ENCODE data around the gene PTK6. TPM values are rescaled to one million over a fixed set of nuclear protein-coding genes. Genes with fewer than 3 reads are reported as not detected.

Gene PTK6
- total and polyA plus RNA-seq, 5 donors from 2014 or later: 0.15 to 0.21 (median 0.19) TPM; not detected in 1

DNA sequence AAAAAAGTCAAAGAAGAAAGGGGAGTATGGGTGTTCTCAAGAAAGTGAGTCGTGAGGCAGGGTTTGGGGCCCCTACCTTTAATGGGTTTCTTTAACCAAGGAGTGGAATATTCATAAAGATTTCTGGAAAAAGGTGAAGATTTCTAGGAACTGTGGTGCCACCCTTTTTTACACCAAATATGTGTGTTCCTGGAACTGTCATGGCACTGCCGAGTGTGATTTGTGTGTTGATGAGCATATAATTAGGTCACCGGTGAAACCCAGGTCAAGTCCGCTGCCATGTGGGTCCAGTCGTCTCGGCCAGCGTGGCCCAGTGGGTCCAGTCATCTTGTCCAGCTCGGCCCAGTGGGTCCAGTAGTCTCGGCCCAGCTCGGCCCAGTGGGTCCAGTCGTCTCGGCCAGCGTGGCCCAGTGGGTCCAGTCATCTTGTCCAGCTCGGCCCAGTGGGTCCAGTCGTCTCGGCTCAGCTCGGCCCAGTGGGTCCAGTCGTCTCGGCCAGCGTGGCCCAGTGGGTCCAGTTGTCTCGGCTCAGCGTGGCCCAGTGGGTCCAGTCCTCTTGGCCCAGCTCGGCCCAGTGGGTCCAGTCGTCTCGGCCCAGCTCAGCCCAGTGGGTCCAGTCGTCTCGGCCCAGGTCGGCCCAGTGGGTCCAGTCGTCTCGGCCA is 30.0 kb downstream of the PTK6 start:
- peaks cover 15% of the 10 kb centered on the region for H3K27me3 Mint-ChIP-seq
- Histone ChIP-seq H3K36me3 (ENCODE audit: control insufficient read depth, insufficient read depth, low read length) (no peaks in the 10 kb centered on the region), H3K27me3 (ENCODE audit: control insufficient read depth, insufficient read depth, low read length) (no peaks in the 10 kb centered on the region), H3K4me3 (ENCODE audit: low read depth, low read length) (no peak overlapping the region), H3K4me1 (ENCODE audit: control insufficient read depth, insufficient read depth, low read length, poor library complexity, severe bottlenecking) (no peaks in the 10 kb centered on the region), H3K27ac (ENCODE audit: insufficient read depth, low read length, poor library complexity, severe bottlenecking) (no peak overlapping the region), H3K9me3 (ENCODE audit: control insufficient read depth in 2 of 2, low read length in 2 of 2) (peaks cover 4 to 12% of the 10 kb centered on the region in 2 experiments)
- H3K4me1 Mint-ChIP-seq: no peaks in the 10 kb centered on the region
- ATAC-seq (ENCODE audit: low read depth in 2 of 2) (no peak), DNase-seq (peak in 1 of 3 donors; percentile 34)
- no peak overlapping the region for H3K27ac Mint-ChIP-seq
- peak overlapping the region in 1 of 4 donors; percentile 21 for H3K4me3 Mint-ChIP-seq
- peaks cover 3% of the 10 kb centered on the region for H3K36me3 Mint-ChIP-seq
- peaks cover 0 to 15% (median 5%) of the 10 kb centered on the region in 7 donors for H3K9me3 Mint-ChIP-seq

- DNase-seq: no peak
- Histone ChIP-seq H3K36me3 (ENCODE audit: control insufficient read depth, insufficient read depth, low read length) (no peaks in the 10 kb centered on the region), H3K4me1 (ENCODE audit: control insufficient read depth, insufficient read depth, low read length, poor library complexity, severe bottlenecking) (no peaks in the 10 kb centered on the region), H3K27me3 (ENCODE audit: control insufficient read depth, insufficient read depth, low read length) (no peaks in the 10 kb centered on the region), H3K9me3 (ENCODE audit: control insufficient read depth in 2 of 2, low read length in 2 of 2) (peaks cover 4 to 12% of the 10 kb centered on the region in 2 experiments), H3K27ac (ENCODE audit: insufficient read depth, low read length, poor library complexity, severe bottlenecking) (no peak overlapping the region), H3K4me3 (ENCODE audit: low read depth, low read length) (no peak overlapping the region)
- peaks cover 15% of the 10 kb centered on the region for H3K27me3 Mint-ChIP-seq
- H3K4me1 Mint-ChIP-seq: peaks cover 0 to 2% (median 0%) of the 10 kb centered on the region in 4 donors
- no peak for ATAC-seq (ENCODE audit: low read depth in 2 of 2)
- peaks cover 3% of the 10 kb centered on the region for H3K36me3 Mint-ChIP-seq
- H3K4me3 Mint-ChIP-seq: no peak overlapping the region
- no peak overlapping the region for H3K27ac Mint-ChIP-seq
- H3K9me3 Mint-ChIP-seq: peaks cover 0 to 15% (median 5%) of the 10 kb centered on the region in 7 donors
These were observed 31.5 kb downstream of the PTK6 start for GRCh38 chr20:63505723-63506122.

GRCh38 chr20:63505281-63505680 is 31.9 kb downstream of the PTK6 start:
- peaks cover 0 to 15% (median 5%) of the 10 kb centered on the region in 7 donors for H3K9me3 Mint-ChIP-seq
- no peaks in the 10 kb centered on the region for H3K27me3 ChIP-seq (ENCODE audit: control insufficient read depth, insufficient read depth, low read length)

GRCh38 chr20:63504642-63505041 is 32.5 kb downstream of the PTK6 start:
- ATAC-seq (ENCODE audit: low read depth in 2 of 2): no peak
- H3K27me3 ChIP-seq (ENCODE audit: control insufficient read depth, insufficient read depth, low read length): no peaks in the 10 kb centered on the region
- Mint-ChIP-seq H3K4me3 (no peak overlapping the region), H3K27ac (no peak overlapping the region), H3K27me3 (peaks cover 15% of the 10 kb centered on the region), H3K9me3 (peaks cover 0 to 15% (median 5%) of the 10 kb centered on the region in 7 donors), H3K4me1 (peaks cover 0 to 2% (median 0%) of the 10 kb centered on the region in 4 donors), H3K36me3 (peaks cover 3% of the 10 kb centered on the region)
- no peak for DNase-seq
- peaks cover under 1% of the 10 kb centered on the region for H3K4me1 ChIP-seq (ENCODE audit: control insufficient read depth, insufficient read depth, low read length, poor library complexity, severe bottlenecking)
- H3K9me3 ChIP-seq (ENCODE audit: control insufficient read depth in 2 of 2, low read length in 2 of 2): peaks cover 4 to 12% of the 10 kb centered on the region in 2 experiments
- H3K36me3 ChIP-seq (ENCODE audit: control insufficient read depth, insufficient read depth, low read length): no peaks in the 10 kb centered on the region
- H3K4me3 ChIP-seq (ENCODE audit: low read depth, low read length): no peak overlapping the region
- H3K27ac ChIP-seq (ENCODE audit: insufficient read depth, low read length, poor library complexity, severe bottlenecking): no peak overlapping the region

More at GRCh38 chr20:63505281-63505680, 31.9 kb downstream of the PTK6 start:
- no peak overlapping the region for H3K4me3 ChIP-seq (ENCODE audit: low read depth, low read length)
- Mint-ChIP-seq H3K27ac (peak overlapping the region in 1 of 3 donors; percentile 14), H3K27me3 (peaks cover 15% of the 10 kb centered on the region), H3K4me3 (no peak overlapping the region), H3K4me1 (peaks cover 0 to 2% (median 0%) of the 10 kb centered on the region in 4 donors), H3K36me3 (peaks cover 3% of the 10 kb centered on the region)
- H3K9me3 ChIP-seq (ENCODE audit: control insufficient read depth in 2 of 2, low read length in 2 of 2): peaks cover 4 to 12% of the 10 kb centered on the region in 2 experiments
- no peak for DNase-seq
- H3K4me1 ChIP-seq (ENCODE audit: control insufficient read depth, insufficient read depth, low read length, poor library complexity, severe bottlenecking): no peaks in the 10 kb centered on the region
- no peak overlapping the region for H3K27ac ChIP-seq (ENCODE audit: insufficient read depth, low read length, poor library complexity, severe bottlenecking)
- ATAC-seq (ENCODE audit: low read depth in 2 of 2): no peak
- no peaks in the 10 kb centered on the region for H3K36me3 ChIP-seq (ENCODE audit: control insufficient read depth, insufficient read depth, low read length)

DNA sequence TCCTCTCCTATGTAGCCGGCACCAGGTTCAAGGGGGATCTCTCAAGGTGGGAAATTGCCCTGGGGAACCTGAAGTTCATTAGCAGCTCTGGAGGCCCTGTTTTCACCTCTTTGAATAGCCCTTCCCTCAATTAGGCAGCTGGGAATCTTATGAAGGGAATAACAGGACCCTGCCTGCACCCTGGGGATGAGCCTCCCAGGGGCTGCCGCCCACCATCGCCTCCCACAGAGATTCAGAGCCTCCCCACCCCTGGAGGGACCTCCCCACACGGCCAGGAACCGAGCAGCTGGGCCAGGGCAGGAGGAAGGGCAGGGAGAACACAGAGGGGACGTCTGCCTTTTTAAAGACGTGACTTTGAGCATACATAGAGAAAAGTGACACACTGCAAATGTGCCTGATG is 33.7 kb downstream of the PTK6 start:
- no peak overlapping the region for H3K4me3 Mint-ChIP-seq
- H3K4me1 ChIP-seq (ENCODE audit: control insufficient read depth, insufficient read depth, low read length, poor library complexity, severe bottlenecking): peaks cover 6% of the 10 kb centered on the region
- H3K27me3 Mint-ChIP-seq: peaks cover 15% of the 10 kb centered on the region
- peaks cover 0 to 15% (median 5%) of the 10 kb centered on the region in 7 donors for H3K9me3 Mint-ChIP-seq
- H3K4me1 Mint-ChIP-seq: peaks cover 0 to 2% (median 0%) of the 10 kb centered on the region in 4 donors
- H3K27ac Mint-ChIP-seq: no peak overlapping the region
- H3K4me3 ChIP-seq (ENCODE audit: low read depth, low read length): no peak overlapping the region
- ATAC-seq (ENCODE audit: low read depth in 2 of 2) (no peak), DNase-seq (no peak)
- no peaks in the 10 kb centered on the region for H3K27me3 ChIP-seq (ENCODE audit: control insufficient read depth, insufficient read depth, low read length)
- no peaks in the 10 kb centered on the region for H3K36me3 ChIP-seq (ENCODE audit: control insufficient read depth, insufficient read depth, low read length)
- H3K36me3 Mint-ChIP-seq: peaks cover 3% of the 10 kb centered on the region
- peaks cover 4 to 12% of the 10 kb centered on the region in 2 experiments for H3K9me3 ChIP-seq (ENCODE audit: control insufficient read depth in 2 of 2, low read length in 2 of 2)
- no peak overlapping the region for H3K27ac ChIP-seq (ENCODE audit: insufficient read depth, low read length, poor library complexity, severe bottlenecking)

DNA sequence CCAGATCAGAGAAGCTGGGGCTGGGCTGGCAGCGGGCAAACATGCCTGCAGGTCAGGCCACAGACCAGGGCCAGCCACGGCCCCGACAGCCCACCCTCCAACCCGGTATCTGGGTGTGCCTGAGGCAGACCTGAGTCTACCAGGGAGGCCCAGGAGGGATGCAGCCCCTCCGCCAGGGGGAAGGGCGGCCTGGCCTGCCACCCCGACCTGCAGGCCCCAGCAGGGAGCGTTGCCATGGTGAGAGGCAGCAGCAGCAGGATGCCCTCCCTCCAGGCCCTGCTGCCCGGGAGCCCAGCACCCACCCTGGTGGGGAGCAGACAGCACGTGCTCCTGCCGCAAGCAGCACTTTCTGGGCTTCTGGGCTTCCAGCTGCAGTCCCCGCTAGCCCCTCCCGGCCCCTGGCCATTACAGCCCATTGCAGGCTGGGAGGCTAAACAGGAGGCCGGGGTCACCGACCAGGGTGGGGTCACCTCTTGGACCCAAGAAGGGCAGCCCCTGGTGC is 34.5 kb downstream of the PTK6 start:
- peaks cover 0 to 2% (median 0%) of the 10 kb centered on the region in 4 donors for H3K4me1 Mint-ChIP-seq
- H3K36me3 Mint-ChIP-seq: peaks cover 3% of the 10 kb centered on the region
- no peak for ATAC-seq (ENCODE audit: low read depth in 2 of 2)
- H3K4me1 ChIP-seq (ENCODE audit: control insufficient read depth, insufficient read depth, low read length, poor library complexity, severe bottlenecking): peaks cover 14% of the 10 kb centered on the region
- H3K27me3 Mint-ChIP-seq: peaks cover 15% of the 10 kb centered on the region
- H3K4me3 Mint-ChIP-seq: no peak overlapping the region
- H3K27ac Mint-ChIP-seq: no peak overlapping the region
- H3K27ac ChIP-seq (ENCODE audit: insufficient read depth, low read length, poor library complexity, severe bottlenecking): no peak overlapping the region
- peaks cover 4 to 12% of the 10 kb centered on the region in 2 experiments for H3K9me3 ChIP-seq (ENCODE audit: control insufficient read depth in 2 of 2, low read length in 2 of 2)
- DNase-seq: no peak
- peaks cover 0 to 15% (median 5%) of the 10 kb centered on the region in 7 donors for H3K9me3 Mint-ChIP-seq
- H3K36me3 ChIP-seq (ENCODE audit: control insufficient read depth, insufficient read depth, low read length): no peaks in the 10 kb centered on the region
- H3K27me3 ChIP-seq (ENCODE audit: control insufficient read depth, insufficient read depth, low read length): no peaks in the 10 kb centered on the region
- no peak overlapping the region for H3K4me3 ChIP-seq (ENCODE audit: low read depth, low read length)

DNA sequence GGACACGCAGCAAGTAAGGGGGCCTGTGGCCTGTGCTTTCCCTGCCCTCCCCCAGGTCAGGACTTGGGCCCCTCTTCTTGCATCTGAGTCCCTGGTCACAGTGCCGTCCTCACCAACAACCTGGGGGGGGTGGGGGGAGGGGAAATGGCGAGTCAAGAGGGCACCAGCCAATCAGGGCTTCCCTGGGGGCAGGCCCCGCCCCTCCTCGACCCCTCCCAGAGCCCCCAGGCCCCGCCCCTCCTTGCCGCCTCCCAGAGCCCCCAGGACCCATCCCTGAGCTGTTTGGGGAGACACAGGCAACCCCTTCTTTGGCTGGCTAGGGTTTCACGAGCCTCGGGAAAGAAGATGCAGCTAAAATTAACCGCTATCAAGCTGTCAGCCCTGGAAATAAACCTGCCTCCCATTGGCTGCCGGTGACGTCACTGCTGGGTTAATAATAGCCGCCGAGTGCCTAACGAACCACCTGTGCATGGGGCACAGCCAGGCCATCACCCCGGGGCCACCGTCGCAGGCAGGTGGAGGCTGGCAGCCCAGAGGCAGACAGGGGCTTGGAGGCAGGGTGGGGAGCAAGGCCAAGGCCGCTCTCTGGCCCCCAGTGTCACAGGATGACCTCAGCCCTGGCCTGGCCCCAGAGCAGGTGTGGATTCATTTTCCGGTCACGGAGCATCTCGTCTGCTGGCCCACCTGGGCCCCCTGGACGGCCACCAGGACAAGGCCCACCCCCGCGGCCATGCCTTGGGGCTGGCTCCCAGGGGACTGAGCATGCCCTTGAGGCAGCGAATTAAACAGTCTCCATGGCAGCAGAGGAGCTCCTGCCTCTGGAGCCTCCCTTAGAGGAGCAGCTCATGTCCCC is 35.1 kb downstream of the PTK6 start:
- Mint-ChIP-seq H3K4me1 (peaks cover 0 to 3% (median 0%) of the 10 kb centered on the region in 4 donors), H3K27me3 (peaks cover 15% of the 10 kb centered on the region), H3K9me3 (peaks cover 0 to 15% (median 5%) of the 10 kb centered on the region in 7 donors), H3K36me3 (peaks cover 3% of the 10 kb centered on the region), H3K27ac (no peak overlapping the region), H3K4me3 (no peak overlapping the region)
- no peaks in the 10 kb centered on the region for H3K36me3 ChIP-seq (ENCODE audit: control insufficient read depth, insufficient read depth, low read length)
- no peak for ATAC-seq (ENCODE audit: low read depth in 2 of 2)
- H3K27me3 ChIP-seq (ENCODE audit: control insufficient read depth, insufficient read depth, low read length): no peaks in the 10 kb centered on the region
- H3K9me3 ChIP-seq (ENCODE audit: control insufficient read depth in 2 of 2, low read length in 2 of 2): peaks cover 4 to 12% of the 10 kb centered on the region in 2 experiments
- H3K4me3 ChIP-seq (ENCODE audit: low read depth, low read length): no peak overlapping the region
- DNase-seq: no peak
- peaks cover 15% of the 10 kb centered on the region for H3K4me1 ChIP-seq (ENCODE audit: control insufficient read depth, insufficient read depth, low read length, poor library complexity, severe bottlenecking)
- no peak overlapping the region for H3K27ac ChIP-seq (ENCODE audit: insufficient read depth, low read length, poor library complexity, severe bottlenecking)
